GM18499 (cell line): Measurements from ENCODE around the gene SLC38A3.

Experiments used
- ATAC-seq: cut with Tn5 transposase; IDR thresholded peaks from one replicate; pipeline ENCODE4 v1.9.1; 2021; ENCODE audit warnings: moderate number of reproducible peaks; ENCODE audit not compliant: insufficient read depth, unreplicated experiment

The SLC38A3 gene

GRCh38 chr3:50168791-50169190 is 36.3 kb upstream of the SLC38A3 start:
- ATAC-seq, result no peak

- ATAC-seq, result no peak
These were observed 35.7 kb upstream of the SLC38A3 start for GRCh38 chr3:50169232-50169832.

GRCh38 chr3:50169858-50170257 is 35.2 kb upstream of the SLC38A3 start:
- no peak for ATAC-seq

GRCh38 chr3:50170689-50171088 is 34.4 kb upstream of the SLC38A3 start:
- ATAC-seq, result no peak

- ATAC-seq, result no peak
These were observed 33.4 kb upstream of the SLC38A3 start for GRCh38 chr3:50171540-50172301.

GRCh38 chr3:50172626-50173220 is 32.3 kb upstream of the SLC38A3 start:
- no peak for ATAC-seq

- ATAC-seq, result no peak
These were observed 31.2 kb upstream of the SLC38A3 start for GRCh38 chr3:50173685-50174516.

- no peak for ATAC-seq
These were observed 30.6 kb upstream of the SLC38A3 start for GRCh38 chr3:50174517-50174895.

- ATAC-seq, result no peak
These were observed 30.0 kb upstream of the SLC38A3 start for GRCh38 chr3:50174947-50175524.

GRCh38 chr3:50177346-50177745 is 27.7 kb upstream of the SLC38A3 start:
- no peak for ATAC-seq

GRCh38 chr3:50179710-50180109 is 25.4 kb upstream of the SLC38A3 start:
- no peak for ATAC-seq

GRCh38 chr3:50181985-50182384 is 23.1 kb upstream of the SLC38A3 start:
- ATAC-seq, result no peak

- ATAC-seq, result no peak
These were observed 22.5 kb upstream of the SLC38A3 start for GRCh38 chr3:50182533-50183099.

GRCh38 chr3:50183755-50184154 is 21.3 kb upstream of the SLC38A3 start:
- no peak for ATAC-seq

- ATAC-seq, result no peak
These were observed 20.7 kb upstream of the SLC38A3 start for GRCh38 chr3:50184242-50184978.

GRCh38 chr3:50185230-50185629 is 19.8 kb upstream of the SLC38A3 start:
- no peak for ATAC-seq

GRCh38 chr3:50186096-50186495 is 19.0 kb upstream of the SLC38A3 start:
- ATAC-seq, result no peak

- ATAC-seq, result no peak
These were observed 17.3 kb upstream of the SLC38A3 start for GRCh38 chr3:50187750-50188149.

GRCh38 chr3:50189274-50189673 is 15.8 kb upstream of the SLC38A3 start:
- no peak for ATAC-seq
